Fibroblast of villous mesenchyme (primary cell): ENCODE results near the gene CFAP61. TPM values are rescaled to one million over a fixed set of nuclear protein-coding genes. Genes with fewer than 3 reads are reported as not detected.

Experiments
- DNase-seq: peaks from one replicate; pipeline ENCODE4 v3.0.0-alpha.2; 2010; ENCODE audit warnings: low read depth
- H3K4me3 ChIP-seq: 2 replicates; pipeline ENCODE4 v1.5.1; 2011; ENCODE audit warnings: low read depth, mild to moderate bottlenecking, low read length
- total RNA-seq: library from RNA; depleted of rRNA; stranded (reverse); fragments of >200 nt; gene quantifications from 2 replicates; pipeline ENCODE4 v1.2.3, GENCODE V29; 2012
- TF ChIP-seq, protein P1 (sequence below): IDR thresholded peaks from 2 replicates; pipeline ENCODE4 v1.5.1; 2012; ENCODE audit warnings: low read depth, mild to moderate bottlenecking, low read length; ENCODE audit not compliant: insufficient read depth

CFAP61 gene
- total RNA-seq, 1 donor = 0.43 TPM

DNA sequence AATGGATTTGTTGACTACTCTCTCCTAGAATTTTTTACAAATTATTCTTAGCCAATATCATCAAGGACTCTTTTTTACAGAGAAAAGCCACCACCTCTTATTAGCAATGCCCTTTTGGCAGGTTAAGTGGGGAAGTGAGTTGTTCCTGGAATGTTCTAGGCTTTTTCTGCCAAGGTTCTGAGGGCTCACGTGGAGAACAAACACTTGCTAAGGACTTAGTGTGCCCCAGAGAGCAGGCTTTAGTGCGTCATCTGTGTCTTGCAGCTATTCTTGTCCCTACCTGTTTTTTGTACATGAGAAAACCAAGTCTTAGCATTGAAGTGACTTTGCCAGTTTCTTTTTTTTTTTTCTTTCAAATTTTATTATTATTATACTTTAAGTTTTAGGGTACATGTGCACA lies 33.5 kb downstream of the CFAP61 start:
- TF ChIP-seq, protein P1, sequence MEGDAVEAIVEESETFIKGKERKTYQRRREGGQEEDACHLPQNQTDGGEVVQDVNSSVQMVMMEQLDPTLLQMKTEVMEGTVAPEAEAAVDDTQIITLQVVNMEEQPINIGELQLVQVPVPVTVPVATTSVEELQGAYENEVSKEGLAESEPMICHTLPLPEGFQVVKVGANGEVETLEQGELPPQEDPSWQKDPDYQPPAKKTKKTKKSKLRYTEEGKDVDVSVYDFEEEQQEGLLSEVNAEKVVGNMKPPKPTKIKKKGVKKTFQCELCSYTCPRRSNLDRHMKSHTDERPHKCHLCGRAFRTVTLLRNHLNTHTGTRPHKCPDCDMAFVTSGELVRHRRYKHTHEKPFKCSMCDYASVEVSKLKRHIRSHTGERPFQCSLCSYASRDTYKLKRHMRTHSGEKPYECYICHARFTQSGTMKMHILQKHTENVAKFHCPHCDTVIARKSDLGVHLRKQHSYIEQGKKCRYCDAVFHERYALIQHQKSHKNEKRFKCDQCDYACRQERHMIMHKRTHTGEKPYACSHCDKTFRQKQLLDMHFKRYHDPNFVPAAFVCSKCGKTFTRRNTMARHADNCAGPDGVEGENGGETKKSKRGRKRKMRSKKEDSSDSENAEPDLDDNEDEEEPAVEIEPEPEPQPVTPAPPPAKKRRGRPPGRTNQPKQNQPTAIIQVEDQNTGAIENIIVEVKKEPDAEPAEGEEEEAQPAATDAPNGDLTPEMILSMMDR = no peak
- H3K4me3 ChIP-seq = no peak overlapping the region
- DNase-seq = no peak

DNA sequence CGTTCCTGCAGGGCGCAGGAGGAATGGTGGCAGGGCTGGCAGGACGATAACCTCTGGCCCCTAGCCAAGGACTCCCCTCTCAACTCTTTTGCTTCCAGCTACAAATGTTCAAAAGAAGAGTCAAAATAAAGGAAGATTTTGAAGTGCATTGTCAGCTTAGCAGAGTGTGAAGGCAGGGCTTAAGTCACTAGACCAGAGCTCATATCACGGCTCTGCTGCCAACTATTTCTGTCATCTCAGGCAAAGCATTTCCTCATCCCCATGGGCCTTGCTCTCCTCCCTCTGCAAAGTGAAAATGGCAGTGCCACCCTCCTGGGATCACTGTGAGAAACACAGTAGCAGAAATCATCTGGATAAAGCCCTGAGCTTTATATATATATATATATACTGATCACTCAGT lies 36.7 kb downstream of the CFAP61 start:
- no peak overlapping the region for H3K4me3 ChIP-seq
- TF ChIP-seq, protein P1 = no peak
- DNase-seq = no peak

DNA sequence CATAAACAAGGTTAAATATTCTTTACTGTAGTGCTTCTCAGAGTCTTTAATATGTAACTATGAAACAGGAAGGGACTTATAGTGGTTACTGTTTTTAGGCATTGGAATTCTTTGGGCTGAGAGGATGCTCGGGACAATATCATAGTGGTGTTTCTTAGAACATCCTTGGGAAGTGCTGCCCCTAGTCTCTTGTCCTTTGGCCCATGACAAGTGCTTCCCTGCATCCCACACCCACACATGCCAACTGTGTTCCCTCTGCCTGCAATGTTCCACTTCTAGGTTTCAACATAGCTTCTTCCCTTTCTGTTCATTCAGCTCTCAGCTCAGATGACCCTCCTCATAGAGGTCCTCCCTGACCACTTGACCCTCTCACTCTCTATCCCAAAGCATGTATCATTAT lies 37.6 kb downstream of the CFAP61 start:
- no peak for DNase-seq
- no peak overlapping the region for H3K4me3 ChIP-seq
- TF ChIP-seq, protein P1 = no peak

DNA sequence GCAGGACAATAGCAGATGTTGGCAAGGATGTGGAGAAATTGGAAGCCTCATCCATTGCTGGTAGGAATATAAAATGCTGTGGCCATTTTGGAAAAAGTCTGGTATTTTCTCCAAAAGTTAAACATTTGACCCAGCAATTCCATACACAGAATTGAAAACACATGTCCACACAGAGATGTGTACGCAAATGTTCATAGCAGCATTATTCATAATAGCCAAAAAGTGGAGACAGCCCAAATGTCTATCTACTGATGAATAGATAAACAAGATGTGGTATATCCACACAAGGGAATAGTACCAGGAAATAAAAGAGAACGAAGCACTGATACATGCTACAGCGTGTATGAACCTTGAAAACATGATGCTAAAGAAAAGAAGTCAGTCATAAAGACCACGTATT lies 40.5 kb downstream of the CFAP61 start:
- DNase-seq = no peak
- H3K4me3 ChIP-seq = no peak overlapping the region
- TF ChIP-seq, protein P1 = no peak

DNA sequence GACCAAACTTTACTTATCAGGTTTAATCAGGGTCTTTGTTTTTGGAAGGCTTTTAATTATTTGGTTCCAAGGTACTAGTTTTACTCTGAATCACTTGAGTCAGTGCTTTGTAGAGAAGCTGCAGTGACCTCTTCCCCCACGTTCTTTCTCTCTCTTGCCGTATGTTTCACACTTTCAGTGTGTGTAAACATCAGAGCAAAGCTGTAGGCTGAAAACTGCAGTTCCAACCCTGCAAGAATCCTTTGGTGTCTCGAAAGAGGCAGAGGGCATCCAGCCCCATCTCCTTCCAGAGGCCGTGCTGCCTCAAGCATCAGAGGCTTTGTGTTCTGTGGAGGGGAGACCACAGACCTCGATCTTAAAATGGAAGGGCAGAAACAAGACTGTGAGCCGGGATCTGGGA lies 42.1 kb downstream of the CFAP61 start:
- DNase-seq = no peak
- TF ChIP-seq, protein P1 = no peak
- no peak overlapping the region for H3K4me3 ChIP-seq

DNA sequence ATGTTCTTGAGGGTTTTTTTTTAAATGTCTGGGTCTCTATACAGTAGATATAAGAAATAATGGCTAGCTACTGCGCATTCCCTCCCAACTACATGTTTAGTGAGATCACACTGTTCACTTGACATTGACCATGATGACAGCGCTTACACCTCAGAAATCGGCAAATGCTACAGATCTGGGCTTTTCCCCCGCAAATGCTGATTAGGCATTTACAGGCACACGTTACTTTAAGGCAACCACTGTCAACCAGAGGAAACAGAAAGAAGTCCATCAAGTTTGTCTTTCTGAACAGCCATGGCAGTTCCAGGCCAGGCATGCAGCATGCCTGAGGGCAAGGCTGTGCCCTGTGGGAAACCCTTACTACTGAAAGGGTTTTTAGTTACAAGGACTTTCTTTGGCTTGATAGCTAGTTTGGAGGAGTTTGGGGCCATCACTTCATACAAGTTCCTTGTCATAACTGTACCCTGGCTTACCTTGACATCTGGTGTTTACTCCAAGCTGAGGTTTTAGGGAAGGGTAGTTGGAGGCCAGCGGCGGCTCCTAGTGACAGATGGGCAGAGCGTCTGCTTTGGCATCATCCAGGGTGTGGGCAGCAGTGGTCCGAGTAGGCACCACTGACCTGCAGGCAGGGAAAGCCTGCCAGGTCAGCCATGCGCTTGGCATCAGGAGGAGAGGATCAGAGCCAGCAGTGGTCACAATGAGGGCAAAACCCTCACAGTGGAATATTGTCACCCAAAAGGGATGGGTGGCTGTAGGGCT lies 43.0 kb downstream of the CFAP61 start:
- no peak for DNase-seq
- TF ChIP-seq, protein P1 = no peak
- H3K4me3 ChIP-seq = no peak overlapping the region

DNA sequence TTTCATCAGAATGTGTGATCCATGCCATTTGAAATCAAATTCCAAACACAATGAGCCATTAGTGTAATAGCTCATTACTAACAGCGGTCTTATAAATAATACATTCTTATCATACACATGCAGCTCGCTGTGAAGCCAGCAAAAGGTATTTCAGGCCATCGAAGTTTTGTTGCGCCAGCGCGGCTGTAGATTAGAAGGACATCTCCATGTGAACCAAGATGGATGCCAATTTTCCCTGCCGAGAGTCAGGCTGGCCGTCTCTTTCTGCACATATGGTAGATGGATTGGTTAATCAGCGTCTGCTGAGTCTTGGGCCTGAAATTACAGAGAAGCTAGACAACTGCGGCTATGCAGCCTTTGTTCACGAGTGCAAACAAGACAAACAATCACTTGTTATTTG lies 44.1 kb downstream of the CFAP61 start:
- no peak for DNase-seq
- H3K4me3 ChIP-seq = no peak overlapping the region
- TF ChIP-seq, protein P1 = no peak
